Amniotic stem cell (primary cell): ENCODE data around the gene AJAP1.
"Not testable (repeated sequence)": the region's sequence is repeated elsewhere in the genome, so short reads cannot be mapped to it uniquely, and the experiment has no call there.

Experiments used
- DNase-seq: peaks from one replicate; lab custom pipeline; 2025; lab: John Stamatoyannopoulos, UW

The AJAP1 gene

DNA sequence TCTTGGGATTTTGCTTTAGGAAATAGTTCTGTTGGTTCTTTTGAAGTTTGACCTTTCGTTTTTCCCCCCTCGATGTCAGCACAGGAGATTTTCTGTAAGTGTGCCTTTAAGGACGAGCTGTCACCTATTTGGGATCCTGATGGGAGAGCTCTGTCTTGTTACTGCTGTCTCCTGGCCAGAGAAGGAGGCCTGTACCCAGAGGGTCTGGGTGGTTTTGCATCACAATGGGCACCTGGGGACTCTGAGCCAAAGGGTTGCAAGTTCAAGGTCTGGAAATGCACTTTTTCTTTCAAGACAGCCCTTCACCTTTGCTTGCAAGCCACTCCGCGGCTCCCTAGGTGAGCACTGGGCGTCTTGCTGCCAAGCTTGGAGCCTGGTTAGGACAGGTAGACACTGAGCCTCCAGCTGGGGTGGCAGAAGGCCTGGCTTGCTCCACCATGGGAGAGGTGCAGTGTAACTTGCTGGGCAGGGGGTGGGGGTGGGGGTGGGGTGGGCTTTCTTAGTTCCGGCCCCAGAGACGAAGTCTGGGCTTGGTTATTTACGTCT, 2.9 kb downstream of the AJAP1 start:
- no peak for DNase-seq

DNA sequence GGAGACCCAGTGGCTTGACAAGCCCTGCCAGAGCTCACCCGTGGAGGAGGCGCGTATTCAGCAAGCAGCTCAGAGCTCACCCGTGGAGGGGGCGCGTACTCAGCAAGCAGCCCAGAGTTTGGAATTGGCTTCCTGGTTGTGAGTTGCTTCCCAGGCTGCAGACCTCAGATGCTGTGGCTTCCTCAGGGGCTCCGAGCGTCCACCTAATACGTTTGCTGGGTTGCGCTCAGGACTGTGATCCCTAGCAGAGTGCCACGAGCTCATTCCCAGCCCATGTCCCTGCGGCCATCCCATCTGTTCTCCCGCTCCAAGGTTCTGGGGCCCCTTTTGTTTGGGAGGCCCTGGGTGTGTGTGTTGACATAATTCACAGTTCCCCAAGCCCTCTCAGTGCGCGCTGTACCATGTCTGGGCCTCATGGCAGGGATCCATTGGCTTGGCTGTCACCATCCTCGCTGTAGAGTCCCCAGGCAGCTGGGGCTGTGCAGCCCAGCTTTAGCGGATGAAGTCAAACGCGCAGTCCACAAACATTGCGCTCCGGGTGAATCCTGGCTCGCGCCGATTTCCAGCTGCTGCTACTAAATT, 3.6 kb downstream of the AJAP1 start:
- no peak for DNase-seq

DNA sequence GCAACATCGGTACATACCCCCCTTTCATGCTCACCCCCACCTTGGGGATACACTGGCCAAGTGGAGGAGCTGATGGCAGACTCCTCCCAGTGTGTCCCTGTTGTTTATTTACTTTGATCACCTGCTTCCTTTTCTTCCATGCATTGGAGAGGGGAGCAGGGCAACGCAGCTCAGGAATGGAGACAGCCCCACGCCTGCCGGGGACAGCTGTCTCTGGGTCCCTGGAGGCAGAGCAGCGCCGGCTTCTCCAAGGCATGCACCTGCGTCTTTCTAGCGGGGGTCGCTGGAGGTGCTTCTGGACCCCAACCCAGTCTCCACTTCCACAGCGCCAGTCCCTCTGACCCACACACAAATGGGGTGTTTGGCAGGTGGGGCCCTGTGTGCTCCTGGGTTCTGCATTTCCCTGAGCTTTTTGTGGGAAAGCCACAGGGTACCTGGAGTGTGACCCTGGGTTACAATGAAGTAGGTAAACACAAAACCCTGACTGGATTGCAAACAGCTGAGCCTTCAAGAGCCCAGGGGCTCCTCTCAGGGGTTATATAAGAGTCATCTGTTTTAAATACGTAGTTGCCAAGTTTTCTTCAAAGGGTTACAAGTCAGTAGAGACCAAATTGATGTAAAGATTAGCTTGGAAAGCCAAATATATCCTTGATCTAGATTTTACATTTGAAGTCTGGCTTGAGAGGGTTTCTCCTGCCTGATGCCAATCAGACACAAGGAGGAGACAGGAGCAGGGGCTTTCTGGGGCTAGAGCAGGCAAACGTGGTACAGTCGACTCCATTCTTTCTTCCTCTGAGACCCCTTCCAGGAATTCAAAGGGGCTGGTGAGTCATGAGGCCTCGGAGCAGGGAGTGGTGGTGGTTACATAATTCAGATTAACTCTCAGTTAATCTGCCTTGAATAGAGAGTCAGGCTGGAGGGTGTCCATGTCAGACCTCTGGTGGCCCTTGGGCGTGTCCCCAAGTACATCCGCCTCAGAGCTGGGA, 4.5 kb downstream of the AJAP1 start:
- DNase-seq = no peak

DNA sequence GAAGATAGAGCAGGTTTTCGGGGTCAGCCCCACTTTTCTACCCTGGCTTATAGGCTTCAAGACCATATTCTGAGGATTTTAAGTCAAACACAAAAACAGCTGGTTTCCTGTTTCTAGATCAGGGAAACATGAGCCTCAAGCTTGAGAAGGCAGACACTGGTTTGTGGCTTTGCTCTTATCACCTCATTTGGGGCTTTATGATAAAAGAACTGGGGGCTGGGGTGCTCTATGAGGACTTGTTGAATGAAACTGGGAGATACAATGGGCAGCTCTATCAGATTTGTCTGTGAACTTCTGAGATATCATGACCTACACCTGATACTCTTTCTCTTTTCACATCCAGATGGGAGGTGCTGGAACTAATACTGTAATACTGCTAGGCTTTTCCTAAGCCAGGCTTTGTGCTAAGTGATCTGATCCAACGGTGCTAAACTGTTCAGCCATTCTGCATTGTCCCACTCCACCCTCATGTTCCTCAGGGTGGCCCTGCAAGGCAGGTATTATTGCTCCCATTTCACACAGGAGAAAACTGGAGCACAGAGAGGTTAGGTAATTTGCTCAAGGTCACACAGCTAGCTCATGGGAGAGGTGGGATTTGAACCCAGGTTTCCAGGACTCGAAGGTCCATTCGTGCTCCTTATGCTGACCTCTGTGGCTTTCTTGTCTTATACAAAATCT, 6.6 kb downstream of the AJAP1 start:
- no peak for DNase-seq

DNA sequence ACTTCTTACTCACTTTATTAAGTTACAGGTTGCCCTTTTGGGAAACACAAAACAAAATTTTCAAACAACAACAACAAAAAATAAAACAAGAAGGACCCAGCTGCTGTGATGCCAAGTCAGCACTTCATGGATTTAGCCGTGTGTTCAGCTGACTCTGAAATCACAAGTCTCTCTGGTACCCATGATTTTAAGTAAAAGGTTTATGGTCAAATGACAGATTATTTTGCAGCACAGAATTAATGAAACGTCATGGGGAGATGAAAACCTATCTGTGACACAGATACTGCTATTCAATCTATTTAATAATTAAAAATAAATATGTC, 7.1 kb downstream of the AJAP1 start:
- no peak for DNase-seq

DNA sequence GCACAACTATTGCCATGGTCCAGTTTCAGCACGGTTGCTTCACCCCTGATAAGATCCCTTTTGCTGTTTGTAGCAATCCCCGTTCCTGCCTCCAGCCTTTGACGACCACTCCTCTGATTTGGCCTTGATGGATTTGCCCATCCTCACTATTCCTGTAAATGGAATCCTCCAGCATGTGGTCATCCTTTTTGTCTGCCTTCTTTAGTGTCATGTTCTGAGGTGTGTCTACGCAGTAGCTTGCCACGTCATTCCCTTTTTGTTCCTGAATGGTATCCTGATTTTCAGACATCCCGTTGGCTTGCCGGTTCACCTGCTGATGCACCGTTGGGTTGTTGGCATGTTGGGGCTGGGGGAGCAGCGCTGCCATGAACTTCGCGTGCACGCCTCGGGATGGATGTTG, 7.8 kb downstream of the AJAP1 start:
- no peak for DNase-seq

DNA sequence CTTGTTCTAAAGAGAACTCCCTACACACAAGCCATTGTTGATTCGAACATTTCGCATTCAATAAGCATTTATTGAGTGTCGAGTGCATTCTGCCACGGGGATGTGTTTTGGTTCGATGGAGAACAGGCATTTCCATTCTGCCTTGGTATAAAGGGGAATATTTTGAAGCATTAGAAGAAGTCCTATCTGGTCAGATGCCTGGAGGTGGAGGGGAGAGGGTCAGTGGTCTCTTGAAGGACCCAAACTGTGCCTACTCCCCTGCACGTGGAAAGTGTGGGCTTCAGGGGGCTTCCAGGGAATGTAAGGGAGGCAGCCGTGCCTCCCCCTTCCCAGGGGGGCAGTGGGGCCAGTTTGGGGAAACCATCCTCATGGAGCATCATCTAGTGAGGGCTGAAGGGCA, 8.3 kb downstream of the AJAP1 start:
- DNase-seq = no peak

DNA sequence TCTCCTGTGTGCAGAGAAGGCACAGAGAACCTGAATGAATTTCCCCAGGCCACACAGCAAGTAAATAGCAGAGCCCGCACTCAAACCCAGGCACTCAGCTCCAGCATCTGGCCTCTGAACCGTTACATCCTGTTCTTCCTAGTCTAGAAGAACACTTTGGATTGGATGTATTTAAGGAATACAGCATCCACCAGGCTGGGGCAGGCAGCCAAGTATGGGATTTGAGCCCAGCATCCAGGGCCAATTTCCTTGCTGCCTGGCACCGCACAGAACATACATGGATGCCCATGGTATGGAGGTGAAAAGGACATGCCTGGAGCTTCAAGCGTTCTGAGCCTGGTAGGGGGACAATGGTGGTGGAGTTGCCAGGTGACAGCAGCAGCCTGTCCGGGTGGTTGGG, 9.7 kb downstream of the AJAP1 start:
- DNase-seq = no peak

DNA sequence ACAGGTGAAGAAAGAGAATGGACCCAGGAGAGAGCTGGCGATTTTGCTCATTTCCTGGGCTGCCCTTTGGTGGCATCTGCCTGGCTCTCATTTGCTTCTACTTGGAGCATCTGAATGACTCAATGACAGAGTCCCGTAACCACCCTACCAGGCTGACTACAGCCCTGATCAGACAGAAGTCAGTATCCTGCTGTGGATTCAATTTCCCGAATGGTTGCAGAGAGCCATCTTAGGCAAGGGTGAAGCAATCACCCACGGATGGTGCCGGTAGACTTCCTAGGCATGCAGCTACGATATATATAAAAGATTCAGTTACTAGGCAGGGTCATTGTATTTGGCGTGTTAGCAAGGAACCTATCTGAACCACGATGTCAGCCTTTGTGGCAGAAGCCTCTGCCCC, 10.2 kb downstream of the AJAP1 start:
- no peak for DNase-seq

DNA sequence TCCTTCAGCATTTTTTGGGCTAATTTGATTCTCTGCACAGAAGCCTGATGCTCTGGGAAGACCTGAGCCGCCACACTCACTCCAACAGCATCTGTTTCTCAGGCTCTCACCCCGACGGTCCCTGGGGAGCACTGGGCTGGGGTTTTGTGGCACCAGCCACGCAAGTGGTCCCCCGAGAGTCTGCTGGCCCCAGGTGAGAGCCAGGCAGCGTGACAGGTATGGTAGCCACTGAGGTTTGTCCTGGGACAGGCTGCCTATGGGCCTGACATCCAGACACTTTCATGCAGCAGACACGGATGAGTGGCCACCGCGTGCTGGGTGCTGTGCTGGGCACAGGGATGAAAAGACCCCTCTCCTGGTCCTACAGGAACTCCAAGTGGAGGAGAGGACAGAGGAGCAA, 11.0 kb downstream of the AJAP1 start:
- DNase-seq = no peak

DNA sequence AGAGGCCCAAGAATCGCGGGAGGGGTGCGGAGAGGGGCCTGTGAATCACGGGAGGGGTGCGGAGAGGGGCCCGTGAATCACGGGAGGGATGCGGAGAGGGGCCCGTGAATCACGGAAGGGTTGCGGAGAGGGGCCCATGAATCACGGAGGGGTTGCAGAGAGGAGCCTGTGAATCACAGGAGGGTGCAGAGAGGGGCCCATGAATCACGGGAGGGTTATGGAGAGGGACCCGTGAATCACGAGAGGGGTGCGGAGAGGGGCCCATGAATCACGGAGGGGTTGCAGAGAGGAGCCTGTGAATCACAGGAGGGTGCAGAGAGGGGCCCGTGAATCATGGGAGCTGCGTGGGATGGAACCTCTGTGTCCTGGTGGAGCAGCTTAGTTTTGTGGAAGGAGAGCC, 12.3 kb downstream of the AJAP1 start:
- not testable (repeated sequence) for DNase-seq

DNA sequence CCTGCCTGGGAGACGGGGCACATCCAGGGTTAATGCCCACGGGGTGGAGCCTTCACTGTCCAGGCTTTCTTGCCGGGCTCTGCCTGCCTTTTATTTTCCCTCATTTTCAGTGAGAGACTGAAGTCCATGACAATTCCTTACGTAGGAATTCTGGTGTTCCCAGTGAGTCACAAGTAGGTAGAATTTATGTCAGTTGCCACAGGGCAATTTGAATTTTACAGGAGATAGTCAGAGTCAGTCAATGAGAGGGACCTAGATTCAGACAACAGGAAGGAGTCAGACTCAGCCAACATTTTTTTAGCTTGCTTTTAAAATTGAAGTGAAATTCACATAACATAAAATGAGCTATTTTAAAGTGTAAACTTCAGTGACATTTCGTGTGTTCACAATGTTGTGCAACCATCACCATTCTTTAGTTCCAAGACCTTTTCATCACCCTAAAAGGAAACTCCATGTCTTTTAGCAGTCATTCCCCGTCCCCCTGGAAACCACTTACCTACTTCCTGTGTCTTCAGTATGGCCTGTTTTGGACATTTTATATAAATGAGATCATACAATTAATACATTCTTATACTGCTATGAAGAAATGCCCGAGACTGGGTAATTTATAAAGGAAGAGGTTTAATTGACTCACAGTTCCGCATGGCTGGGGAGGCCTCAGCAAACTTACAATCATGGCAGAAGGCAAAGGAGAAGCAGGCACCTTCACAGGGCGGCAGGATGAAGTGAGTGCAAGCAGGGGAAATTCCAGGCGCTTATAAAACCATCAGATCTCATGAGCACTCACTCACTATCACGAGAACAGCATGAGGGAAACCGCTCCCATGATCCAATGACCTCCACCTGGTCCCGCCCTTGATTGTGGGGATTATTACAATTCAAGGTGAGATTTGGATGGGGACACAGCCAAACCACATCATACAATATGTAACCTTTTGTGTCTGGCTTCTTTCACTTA, 14.6 kb downstream of the AJAP1 start:
- no peak for DNase-seq

DNA sequence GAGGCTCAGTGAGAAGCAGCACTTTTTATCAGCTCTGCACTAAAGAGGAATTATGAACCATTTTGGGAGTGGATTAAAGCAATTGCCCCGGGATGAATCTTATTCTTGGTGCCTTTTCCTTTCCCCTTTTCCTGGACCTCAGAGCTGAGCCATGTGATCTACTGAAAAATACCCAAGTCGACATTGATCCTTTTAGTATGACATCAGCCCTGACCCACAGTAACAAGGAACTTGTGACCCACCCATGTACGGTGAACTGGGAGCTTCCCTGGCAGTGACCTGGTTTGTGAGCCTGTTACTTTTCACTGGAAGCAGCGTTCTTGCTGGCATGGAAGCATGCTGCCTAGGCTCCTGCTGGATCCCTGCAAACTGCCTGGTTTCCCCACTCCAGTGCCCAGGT, 15.9 kb downstream of the AJAP1 start:
- DNase-seq = no peak

DNA sequence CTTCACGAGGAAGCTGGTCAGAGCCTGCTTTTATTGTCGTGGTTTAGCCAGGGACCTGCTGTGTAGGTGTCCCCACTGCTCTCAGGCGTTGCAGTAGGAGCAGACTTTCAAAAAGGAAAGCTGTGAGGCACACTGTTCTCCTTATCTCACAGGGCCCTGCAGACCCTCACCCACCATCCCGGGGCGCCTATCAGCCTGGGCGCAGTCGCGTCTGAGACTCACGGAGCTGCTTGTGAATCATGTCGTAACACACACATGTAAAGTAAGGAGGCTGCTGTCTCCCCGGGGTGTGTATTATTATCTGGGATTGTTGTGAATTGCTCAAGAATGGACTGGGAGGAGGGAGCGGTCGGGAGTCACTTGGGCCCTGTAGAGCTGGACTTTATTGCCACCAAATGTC, 17.4 kb downstream of the AJAP1 start:
- DNase-seq = no peak

DNA sequence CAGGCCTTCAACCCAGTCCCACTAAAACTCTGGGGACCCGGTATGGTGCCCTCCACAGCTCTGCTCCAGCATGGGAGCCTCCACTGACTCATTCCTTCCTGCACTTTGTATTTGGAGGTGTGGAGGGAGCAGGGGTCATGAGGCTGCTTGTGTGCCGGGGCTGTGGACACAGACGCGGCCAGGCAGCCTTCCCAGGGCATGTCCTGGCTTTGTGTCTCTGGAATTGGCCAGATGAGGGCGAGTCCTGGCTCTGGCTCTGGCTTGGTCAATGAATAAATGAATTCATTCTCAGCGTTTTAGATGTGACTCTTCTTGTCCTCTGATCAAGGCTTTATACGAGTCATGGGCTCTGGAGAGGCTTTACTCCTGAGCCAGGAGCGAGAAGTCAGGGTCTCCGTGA, 19.1 kb downstream of the AJAP1 start:
- DNase-seq = no peak

DNA sequence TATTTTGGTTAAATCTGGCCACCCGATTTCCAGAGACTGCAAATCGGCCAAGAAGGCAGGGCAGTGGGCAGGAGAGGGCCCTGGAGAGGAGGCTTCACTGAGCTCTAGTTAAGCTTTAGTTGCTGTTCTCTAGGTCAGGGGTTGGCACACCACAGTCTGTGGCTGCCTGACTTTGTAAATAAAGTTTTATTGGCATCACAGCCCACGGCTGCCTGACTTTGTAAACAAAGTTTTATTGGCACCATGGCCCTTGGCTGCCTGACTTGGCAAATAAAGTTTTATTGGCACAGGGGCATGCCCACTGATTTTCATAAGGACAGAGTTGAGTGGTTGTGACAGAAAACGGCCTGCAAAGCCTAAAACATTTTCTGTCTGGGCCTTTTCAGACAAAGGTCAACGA, 19.7 kb downstream of the AJAP1 start:
- DNase-seq = no peak

DNA sequence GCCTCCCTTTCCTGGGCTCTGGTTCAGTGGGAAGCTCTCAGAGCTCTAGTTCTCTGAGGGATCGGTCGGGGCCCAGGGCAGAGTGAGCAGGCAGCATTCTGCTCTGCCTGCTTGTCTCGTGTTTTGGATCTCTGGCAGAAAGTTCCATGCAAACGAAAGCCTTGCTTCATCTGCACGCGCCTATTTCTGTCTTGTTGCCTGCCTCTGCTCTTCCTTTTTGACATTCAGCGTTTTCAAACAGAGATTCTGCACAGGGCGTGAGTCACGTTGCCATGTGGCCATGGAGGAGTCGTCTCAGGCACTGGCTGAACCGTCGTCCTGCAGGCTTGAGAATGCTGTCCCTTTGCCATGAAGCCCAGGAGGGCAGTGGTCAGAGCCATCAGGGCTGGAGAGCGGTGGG, 20.3 kb downstream of the AJAP1 start:
- DNase-seq = no peak

DNA sequence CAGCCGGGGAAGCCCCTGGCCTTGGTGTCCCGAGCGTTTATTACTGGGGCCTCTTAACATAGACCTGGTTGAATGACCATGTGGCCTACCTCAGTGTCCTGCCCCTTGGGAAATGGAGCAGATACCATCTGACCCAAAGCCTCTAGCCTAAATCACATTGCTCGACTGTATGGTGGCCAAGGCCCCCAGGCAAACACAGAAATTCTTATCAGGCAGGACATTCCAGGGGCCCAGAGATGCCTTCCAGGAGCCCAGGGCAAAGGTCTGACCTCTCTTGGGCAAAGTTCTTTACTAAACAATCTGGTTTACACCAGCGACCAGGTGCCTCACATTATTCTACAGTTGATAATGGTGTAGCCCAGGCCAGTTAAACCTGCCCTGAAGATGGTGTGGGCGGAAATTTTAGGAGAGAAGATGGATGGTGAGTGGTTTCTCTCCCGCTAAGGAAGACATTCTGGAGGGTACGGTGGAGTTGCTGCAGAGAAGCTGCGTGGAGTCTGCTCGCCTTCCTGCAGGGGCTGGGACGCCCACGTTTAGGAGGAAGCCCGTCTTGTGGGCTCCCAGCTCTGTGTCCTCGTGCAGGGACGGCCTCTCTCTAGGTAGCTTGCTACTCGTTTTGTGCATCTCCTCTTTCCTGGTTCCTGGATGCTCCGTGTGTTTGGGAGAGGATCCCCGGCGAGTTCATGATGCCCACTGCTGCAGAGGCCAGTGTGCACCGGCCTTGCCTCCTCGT, 21.2 kb downstream of the AJAP1 start:
- no peak for DNase-seq

DNA sequence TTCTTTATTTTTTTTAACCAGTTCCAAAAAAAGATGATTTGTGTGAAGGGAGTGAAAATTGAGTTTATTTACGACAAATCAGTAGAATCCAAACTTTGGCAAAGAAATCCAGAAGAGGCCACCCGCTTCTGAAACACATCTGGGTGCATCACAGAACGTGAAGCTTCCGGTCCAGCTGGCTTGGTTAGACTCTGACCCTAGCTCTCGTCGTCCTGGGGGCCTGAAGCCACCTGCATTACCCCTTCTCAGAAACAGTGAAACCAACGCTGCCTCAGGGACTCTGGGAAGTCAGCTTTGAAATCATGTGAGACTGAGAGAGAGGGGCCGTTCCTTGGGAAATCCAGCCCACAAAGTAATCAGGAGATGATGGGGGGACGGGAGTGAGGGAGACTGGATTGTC, 21.8 kb downstream of the AJAP1 start:
- DNase-seq = no peak

DNA sequence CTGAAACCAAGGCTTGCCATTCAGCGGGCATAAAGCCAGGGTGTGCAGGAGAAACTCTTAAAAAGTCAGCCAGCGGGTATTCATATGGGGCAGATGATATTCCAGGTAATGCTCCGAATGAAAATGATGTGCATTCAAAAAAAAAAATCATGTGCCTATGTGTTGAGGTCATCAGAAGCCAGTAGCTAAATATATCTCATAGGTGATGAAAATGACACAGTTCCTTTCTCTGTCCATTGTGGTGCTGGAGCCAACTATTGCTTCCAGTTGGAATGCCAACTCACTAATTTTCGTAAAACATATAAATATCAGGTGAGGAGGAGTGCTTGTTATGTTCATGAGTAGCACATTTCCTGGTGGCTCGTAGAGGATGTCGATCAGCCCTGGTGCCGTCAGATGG, 23.2 kb downstream of the AJAP1 start:
- DNase-seq = no peak

DNA sequence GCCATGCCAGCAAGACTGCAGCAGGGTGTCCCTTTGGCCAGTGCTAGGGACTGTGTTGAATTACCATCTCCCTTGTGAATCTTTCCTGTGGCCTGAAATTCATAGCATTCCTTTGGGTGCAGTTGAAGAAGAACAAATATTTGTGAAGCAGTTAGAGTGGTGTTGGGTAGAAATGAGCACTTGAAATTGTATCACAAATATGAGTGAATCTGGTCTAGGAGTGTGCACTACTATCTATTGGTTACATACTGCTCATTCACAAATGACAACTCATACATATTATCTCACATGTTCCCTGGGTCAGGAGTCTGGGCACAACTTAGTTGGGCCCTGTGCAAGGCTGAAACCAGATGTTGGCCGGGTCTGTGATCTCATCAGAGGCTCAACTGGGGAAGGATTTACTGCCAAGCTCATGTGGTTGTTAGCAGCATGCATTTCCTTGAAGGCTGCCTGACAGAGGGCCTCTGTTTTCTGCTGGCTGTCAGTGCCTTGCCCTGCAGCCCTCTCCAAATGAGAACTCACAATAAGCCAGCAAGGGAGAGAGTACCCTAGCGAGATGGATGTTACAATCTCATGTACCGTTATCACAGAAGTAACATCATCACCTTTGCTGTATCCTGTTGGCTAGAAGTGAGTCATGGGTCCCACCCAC, 23.8 kb downstream of the AJAP1 start:
- no peak for DNase-seq
